ENCODE measurements around the gene TTC17. TPM values are rescaled to one million over a fixed set of nuclear protein-coding genes. Genes with fewer than 3 reads are reported as not detected.

Gene TTC17
- total and polyA plus RNA-seq, 9 of the 15 experiments (the other 6 are each of a cell fraction or from before 2014, with no cell fraction given): 19.7 to 99.1 (median 53.3) TPM

DNA sequence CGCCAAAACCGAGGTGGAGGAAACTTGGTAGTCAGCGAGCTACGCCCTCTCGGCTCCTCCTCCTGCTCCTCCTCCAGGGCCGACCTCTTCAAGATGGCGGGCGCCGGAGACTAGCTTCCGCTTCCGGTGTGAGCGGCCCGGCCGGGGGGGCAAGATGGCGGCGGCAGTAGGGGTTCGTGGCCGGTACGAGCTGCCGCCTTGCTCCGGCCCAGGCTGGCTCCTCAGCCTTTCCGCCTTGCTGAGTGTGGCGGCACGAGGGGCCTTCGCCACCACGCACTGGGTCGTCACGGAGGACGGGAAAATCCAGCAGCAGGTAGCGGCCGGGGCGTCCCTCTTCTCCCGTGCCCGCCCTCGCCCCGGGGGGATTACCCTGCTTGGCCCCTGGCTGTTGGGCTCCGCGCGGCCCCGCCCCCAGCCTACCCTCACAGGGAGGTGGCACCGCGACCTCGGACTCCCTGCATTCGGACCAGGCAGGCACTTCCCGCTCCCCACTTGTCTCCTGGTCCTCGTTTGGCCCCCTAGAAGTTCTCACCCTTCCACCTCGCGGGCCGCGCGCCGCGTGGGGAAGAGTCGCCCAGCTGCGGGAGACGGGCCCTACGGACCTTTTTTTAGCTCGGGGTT lies at the start of gene TTC17 (continued):
- TF ChIP-seq, protein P1, sequence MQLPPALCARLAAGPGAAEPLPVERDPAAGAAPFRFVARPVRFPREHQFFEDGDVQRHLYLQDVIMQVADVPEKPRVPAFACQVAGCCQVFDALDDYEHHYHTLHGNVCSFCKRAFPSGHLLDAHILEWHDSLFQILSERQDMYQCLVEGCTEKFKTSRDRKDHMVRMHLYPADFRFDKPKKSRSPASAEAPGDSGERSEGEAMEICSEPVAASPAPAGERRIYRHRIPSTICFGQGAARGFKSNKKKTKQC (CRISPR knock-in tag; IDR thresholded peaks at IDR 0.05): peak; percentile 73
- peak; percentile 19; the same call in 1 of the 2 replicates for TF ChIP-seq ETV5 (CRISPR knock-in tag; IDR thresholded peaks at IDR 0.05; ENCODE audit: low read depth)
- TF ChIP-seq SUPT5H (IDR thresholded peaks at IDR 0.05): peak; percentile 96
- peak; percentile 98 for TF ChIP-seq KDM5B (IDR thresholded peaks at IDR 0.05; ENCODE audit: insufficient replicate concordance, low read depth, low read length)
- TF ChIP-seq, protein P2, sequence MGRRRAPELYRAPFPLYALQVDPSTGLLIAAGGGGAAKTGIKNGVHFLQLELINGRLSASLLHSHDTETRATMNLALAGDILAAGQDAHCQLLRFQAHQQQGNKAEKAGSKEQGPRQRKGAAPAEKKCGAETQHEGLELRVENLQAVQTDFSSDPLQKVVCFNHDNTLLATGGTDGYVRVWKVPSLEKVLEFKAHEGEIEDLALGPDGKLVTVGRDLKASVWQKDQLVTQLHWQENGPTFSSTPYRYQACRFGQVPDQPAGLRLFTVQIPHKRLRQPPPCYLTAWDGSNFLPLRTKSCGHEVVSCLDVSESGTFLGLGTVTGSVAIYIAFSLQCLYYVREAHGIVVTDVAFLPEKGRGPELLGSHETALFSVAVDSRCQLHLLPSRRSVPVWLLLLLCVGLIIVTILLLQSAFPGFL (CRISPR knock-in tag; IDR thresholded peaks at IDR 0.05): 0 out of 2 replicates have a peak, but pooled peaks have one; percentile 13
- peak; percentile 75; the same call in 1 of the 2 replicates for TF ChIP-seq GTF2E2 (tag; IDR thresholded peaks at IDR 0.05)
- TF ChIP-seq FOSL1 (tag; conservative IDR thresholded peaks at IDR 0.05): peak; percentile 10; the same call in 1 of the 2 replicates
- TF ChIP-seq, protein P3, sequence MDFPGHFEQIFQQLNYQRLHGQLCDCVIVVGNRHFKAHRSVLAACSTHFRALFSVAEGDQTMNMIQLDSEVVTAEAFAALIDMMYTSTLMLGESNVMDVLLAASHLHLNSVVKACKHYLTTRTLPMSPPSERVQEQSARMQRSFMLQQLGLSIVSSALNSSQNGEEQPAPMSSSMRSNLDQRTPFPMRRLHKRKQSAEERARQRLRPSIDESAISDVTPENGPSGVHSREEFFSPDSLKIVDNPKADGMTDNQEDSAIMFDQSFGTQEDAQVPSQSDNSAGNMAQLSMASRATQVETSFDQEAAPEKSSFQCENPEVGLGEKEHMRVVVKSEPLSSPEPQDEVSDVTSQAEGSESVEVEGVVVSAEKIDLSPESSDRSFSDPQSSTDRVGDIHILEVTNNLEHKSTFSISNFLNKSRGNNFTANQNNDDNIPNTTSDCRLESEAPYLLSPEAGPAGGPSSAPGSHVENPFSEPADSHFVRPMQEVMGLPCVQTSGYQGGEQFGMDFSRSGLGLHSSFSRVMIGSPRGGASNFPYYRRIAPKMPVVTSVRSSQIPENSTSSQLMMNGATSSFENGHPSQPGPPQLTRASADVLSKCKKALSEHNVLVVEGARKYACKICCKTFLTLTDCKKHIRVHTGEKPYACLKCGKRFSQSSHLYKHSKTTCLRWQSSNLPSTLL (IDR thresholded peaks at IDR 0.05): no peak
- no peak; a peak in 1 of 4 replicates for TF ChIP-seq TRIM24 (IDR thresholded peaks at IDR 0.05)
- TF ChIP-seq SMAD4 (CRISPR knock-in tag; conservative IDR thresholded peaks at IDR 0.05): peak; percentile 30; the same call in 1 of the 2 replicates
- peak; percentile 52; the same call in 1 of the 2 replicates for TF ChIP-seq GTF2A2 (tag; IDR thresholded peaks at IDR 0.05)
- TF ChIP-seq NFRKB (IDR thresholded peaks at IDR 0.05; ENCODE audit: low read depth): peak; percentile 84
- TF ChIP-seq KAT7 (CRISPR knock-in tag; IDR thresholded peaks at IDR 0.05; ENCODE audit: borderline replicate concordance): peak; percentile 54; the same call in 1 of the 2 replicates
- TF ChIP-seq, protein P4, sequence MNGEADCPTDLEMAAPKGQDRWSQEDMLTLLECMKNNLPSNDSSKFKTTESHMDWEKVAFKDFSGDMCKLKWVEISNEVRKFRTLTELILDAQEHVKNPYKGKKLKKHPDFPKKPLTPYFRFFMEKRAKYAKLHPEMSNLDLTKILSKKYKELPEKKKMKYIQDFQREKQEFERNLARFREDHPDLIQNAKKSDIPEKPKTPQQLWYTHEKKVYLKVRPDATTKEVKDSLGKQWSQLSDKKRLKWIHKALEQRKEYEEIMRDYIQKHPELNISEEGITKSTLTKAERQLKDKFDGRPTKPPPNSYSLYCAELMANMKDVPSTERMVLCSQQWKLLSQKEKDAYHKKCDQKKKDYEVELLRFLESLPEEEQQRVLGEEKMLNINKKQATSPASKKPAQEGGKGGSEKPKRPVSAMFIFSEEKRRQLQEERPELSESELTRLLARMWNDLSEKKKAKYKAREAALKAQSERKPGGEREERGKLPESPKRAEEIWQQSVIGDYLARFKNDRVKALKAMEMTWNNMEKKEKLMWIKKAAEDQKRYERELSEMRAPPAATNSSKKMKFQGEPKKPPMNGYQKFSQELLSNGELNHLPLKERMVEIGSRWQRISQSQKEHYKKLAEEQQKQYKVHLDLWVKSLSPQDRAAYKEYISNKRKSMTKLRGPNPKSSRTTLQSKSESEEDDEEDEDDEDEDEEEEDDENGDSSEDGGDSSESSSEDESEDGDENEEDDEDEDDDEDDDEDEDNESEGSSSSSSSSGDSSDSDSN (IDR thresholded peaks at IDR 0.05; ENCODE audit: borderline replicate concordance in 1 of 2, low read depth in 2 of 2, low read length in 2 of 2): 0 out of 4 replicates have a peak, but pooled peaks of 1 of the 2 experiments have one; percentile 20

All from K562 (cell line).